Right ventricle myocardium superior (tissue), 1 donor: ENCODE results near the gene PDE6B. TPM values are rescaled to one million over a fixed set of nuclear protein-coding genes. Genes with fewer than 3 reads are reported as not detected.
A peak's percentile ranks its signal among the peaks of the same experiment; 100 is the strongest.

Source experiments
- ATAC-seq: fragments of 200-7000 bp; cut with Tn5 transposase; one replicate; pipeline ENCODE4 v1.9.1; 2020; ENCODE audit warnings: mild to moderate bottlenecking; ENCODE audit not compliant: poor library complexity
- DNase-seq: peaks from one replicate; pipeline ENCODE4 v3.0.0-alpha.2; 2020
- intact Hi-C: fragments of 100-400 bp; cut with DNase I; formaldehyde crosslinking; loops from one replicate; pipeline ENCODE4 v1.11.2; 2022
- total RNA-seq: library from RNA; stranded (reverse); fragmentation: NEBNext Ultra II Directional; extraction: Animal tissue kit (Norgen Biotek cat#: 25700); gene quantifications from one replicate; pipeline ENCODE4 v1.2.1, GENCODE V29; 2021
- donor health status: DM: no; HTN: yes; CAD: no; lungs with severe emphysema.

Gene PDE6B
- total RNA-seq, 1 donor from 2014 or later: 1.1 TPM

DNA sequence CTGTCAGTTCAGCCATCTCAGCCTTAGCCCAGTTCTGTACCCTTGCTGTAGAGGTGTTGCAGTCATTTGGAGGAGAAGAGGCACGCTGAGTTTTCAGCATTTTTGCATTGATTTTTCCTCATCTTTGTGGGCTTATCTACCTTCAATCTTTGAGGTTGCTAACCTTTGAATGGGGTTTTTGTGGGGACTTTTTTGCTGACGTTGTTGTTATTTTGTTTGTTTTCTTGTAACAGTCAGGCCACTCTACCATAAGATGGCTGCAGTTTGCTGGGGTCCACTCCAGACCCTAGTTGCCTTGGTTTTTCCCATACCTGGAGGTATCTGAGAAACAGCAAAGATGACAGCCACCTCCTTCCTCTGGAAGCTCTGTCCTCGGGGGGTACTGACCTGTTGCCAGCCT lies 26.4 kb upstream of the PDE6B start:
- DNase-seq: no peak
- intact Hi-C loops: no loop called here
- ATAC-seq: no peak

DNA sequence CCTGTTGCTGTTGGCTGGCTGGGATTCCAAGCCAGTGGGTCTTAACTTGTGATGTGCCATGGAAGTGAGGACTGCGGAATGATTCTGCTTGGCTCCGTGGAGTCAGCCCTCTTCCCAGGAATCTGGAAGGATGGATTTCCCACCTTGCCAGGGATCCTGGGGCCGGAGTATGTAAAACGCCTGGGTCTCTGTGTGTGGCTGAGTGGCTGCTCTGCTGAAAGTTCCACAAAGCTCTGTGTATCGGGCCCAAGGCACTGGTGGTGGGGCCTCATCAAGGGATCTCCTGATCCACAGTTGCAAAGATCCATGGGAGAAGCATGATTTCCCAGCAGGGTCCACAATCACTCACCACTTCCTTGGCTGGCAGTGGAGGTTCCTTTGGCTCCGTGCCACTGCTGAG lies 25.2 kb upstream of the PDE6B start:
- intact Hi-C loops: no loop called here
- DNase-seq: no peak
- ATAC-seq: no peak

DNA sequence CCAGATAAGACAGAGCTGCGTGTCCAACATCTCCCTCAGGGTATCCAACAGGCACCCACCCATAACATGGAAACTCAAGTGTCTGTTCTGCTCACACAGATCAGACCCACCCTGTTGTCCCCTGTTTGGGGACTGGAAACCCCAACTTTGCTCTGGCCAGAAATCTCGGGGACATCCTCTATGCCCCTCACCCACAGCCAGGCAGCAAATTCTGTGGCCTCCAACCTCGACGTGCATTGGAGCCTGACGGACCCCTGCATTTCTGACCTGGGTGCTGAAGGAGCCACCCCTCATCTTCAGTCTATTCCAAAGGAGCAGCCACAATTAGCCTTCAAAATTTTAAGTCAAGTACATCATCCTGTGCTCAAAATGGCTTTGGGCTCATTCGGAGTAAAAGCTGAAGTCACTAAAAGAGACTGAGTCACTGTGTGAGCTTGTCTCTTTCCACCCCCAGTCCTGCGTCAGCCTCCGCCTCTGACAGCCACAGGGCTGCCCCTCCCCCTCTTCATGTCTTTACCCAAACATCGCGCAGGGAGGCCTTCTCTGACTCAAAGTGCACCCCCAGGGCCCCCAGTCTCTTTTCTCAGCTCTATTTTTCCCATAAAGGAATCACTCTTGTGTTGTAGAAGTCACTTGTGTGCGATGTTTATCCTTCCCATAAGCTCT lies 24.4 kb upstream of the PDE6B start:
- ATAC-seq (no peak), DNase-seq (no peak)
- intact Hi-C loops: no loop called here

- ATAC-seq (no peak), DNase-seq (no peak)
- intact Hi-C loops: no loop called here
These were observed 23.5 kb upstream of the PDE6B start for GRCh38 chr4:601612-602558.

DNA sequence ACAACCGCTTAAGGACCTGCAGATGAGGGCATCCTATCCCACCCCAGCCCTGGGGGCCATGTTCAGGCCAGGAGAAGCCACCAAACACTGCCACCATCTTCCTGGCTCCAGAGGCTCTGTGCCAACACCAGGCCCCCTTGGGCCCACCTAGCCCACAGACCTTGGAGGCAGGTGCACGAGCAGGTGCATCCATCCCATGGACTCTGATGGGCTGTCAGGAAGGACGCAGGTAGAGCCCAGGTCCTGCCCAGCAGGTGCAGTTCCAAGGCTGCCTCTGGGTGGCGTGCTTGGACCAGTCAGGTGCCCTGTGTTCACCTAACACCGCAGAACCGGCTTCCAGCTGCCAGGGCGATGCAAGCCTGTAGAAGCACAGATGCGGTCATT lies 22.8 kb upstream of the PDE6B start:
- intact Hi-C loops: no loop called here
- DNase-seq (no peak), ATAC-seq (no peak)

- ATAC-seq (no peak), DNase-seq (no peak)
- intact Hi-C loops: no loop called here
These were observed 21.2 kb upstream of the PDE6B start for GRCh38 chr4:604131-604530.

GRCh38 chr4:605702-606425 lies 19.5 kb upstream of the PDE6B start:
- DNase-seq (no peak), ATAC-seq (no peak)
- intact Hi-C loops: no loop called here

- intact Hi-C loops: no loop called here
- no peak for ATAC-seq
- no peak for DNase-seq
These were observed 17.1 kb upstream of the PDE6B start for GRCh38 chr4:608236-608635.

DNA sequence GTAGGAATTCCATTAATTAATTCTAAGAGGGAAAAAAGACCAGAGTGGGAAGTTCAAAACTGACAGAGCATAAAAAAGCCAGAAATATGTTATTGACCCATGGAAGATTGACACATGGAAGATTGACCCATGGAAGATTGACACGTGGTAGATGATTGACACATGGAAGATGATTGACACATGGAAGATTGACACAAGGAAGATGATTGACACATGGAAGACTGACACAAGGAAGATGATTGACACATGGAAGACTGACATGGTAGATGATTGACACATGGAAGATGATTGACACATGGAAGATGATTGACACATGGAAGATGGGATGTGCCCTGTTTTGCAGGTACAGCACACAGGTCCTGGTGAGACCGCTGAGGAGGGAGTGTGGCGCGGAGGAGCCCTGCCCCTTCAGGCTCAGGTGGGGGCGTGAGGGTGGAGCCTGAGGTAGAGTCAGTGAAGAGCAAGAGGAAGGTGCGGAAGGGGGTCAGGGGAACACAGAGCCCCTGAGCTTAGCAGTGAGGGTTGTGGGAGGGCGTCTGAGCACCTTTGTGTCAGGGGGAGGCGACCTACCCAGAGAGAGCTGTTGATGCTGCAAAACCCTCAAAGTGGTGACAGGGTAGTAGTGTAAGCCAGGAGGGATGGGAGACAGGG lies 15.8 kb upstream of the PDE6B start:
- ATAC-seq (no peak), DNase-seq (no peak)
- intact Hi-C loops: no loop called here

- ATAC-seq: no peak
- DNase-seq: peak; percentile 18
- intact Hi-C loops: no loop called here
These were observed 14.7 kb upstream of the PDE6B start for GRCh38 chr4:610411-611261.

GRCh38 chr4:612052-612748 lies 13.2 kb upstream of the PDE6B start:
- intact Hi-C loops: no loop called here
- DNase-seq (peak; percentile 13), ATAC-seq (no peak)

GRCh38 chr4:612749-613125 lies 12.6 kb upstream of the PDE6B start:
- DNase-seq: peak; percentile 30
- intact Hi-C loops: no loop called here
- no peak for ATAC-seq

DNA sequence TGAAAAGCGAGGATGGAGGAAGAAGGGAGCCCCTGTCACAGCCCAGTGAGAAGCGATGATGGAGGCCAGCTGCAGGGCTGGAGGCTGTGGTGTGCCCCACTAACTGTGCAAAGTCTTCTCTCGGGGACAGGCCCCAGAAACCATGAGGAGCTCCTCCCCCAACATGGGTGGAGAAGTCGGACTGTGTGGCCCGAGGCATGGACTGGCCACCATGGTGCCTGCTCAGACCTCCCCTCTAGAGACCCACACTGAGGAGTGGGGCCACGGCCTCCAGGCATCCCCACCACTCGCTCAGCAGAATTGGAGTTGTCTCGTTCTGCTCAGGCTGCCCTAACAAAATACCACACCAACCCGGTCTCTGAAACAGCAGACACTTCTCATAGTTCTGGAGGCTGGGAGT lies 12.2 kb upstream of the PDE6B start:
- no peak for DNase-seq
- no peak for ATAC-seq
- intact Hi-C loops: no loop called here

GRCh38 chr4:616091-616490 lies 9.3 kb upstream of the PDE6B start:
- DNase-seq (no peak), ATAC-seq (no peak)
- intact Hi-C loops: no loop called here

DNA sequence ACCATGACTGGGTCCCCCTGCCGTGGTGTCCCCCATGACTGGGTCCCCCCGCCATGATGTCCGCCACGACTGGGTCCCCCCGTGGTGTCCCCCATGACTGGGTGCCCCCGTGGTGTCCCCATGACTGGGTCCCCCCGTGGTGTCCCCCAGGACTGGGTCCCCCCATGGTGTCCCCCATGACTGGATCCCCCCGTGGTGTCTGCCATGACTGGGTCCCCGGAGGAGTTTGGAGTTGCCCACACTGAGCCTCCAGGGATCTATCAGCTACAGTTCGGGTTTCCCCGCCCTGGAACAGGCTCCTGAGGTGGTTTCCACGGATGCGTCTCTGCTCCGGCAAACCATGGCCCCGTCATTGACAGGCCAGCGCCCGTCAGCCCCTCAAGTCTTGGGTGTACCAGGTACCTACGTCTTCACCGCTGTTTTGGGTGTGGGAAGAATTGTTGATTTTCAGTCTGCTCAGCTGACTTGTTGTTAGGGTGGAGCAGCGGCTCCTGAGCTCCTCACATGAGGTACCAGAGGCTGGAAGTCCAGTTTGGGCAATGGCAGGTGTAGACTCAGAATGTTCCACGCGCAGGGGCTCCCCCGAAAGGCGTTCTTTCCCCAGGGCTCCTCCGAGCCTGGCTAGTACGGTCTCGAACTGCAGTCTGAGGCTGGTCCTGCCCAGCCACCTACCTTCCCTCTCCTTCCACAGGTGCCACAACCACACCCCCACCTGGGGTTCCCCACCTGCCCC lies 8.3 kb upstream of the PDE6B start:
- intact Hi-C loops: no loop called here

DNA sequence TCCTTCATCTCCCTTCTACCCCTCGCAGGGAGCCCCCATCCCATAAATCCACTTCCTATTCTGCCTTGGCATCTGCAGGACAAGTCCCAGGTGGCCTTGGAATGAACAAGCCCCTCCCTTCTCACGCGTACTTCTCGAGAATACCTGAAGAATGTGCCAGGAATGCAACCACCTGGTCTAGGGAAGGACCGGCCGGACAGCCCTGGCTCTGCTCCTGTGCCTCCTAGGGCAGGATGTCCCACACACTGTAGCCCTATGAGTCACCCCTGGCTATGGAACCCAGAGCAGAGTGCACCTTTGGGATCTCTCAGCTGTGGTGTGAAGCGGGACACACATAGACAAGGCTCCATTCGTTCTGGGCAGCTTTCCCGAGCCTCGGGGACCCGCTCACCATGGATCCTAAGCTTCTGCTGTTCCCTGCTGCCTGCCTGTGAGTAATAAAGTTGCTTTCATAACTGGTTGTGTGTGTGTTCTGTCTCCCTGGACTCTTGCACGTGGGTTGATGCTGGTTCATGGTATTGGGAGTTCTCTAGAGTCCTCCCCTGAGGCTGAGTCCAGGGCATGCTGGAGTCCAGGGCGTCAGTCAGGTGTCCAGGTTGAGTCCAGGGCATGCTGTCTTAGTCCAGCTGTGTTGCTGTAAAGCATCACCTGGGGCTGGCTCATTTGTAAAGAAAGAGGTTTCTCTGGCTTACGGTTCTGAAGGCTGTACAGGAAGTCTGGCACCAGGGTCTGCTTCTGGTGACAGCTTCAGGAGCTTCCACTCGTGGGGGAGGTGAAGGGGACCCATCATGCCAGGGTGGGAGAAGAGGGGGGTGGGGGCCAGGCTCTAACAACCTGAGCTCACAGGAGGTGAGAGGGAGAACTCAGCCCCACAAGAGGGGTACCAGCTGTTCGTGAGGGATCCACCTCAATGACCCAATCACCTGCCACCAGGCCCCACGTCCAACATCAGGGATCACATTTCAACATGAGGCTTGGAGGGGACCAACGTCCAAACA lies 7.4 kb upstream of the PDE6B start:
- intact Hi-C loops: no loop called here
- DNase-seq: no peak
- ATAC-seq: no peak

More for the DNA sequence above, 8.3 kb upstream of the PDE6B start:
- ATAC-seq (no peak), DNase-seq (no peak)
